DMS53 treated with DMSO at 0.1 percent for 48 hours (cell line): Measurements from ENCODE around the gene TTC38.

ENCODE experiments used
- DNase-seq: peaks from one replicate; lab custom pipeline; 2025; ENCODE audit not compliant: unreplicated experiment; lab: John Stamatoyannopoulos, UW

Gene TTC38

GRCh38 chr22:46276563-46276962, 8.8 kb downstream of the TTC38 start:
- no peak for DNase-seq

- no peak for DNase-seq
Measured at GRCh38 chr22:46278656-46279645, 11.1 kb downstream of the TTC38 start.

GRCh38 chr22:46280063-46280817, 12.4 kb downstream of the TTC38 start:
- no peak for DNase-seq

- DNase-seq, result no peak
Measured at GRCh38 chr22:46280999-46281623, 13.3 kb downstream of the TTC38 start.

GRCh38 chr22:46281866-46282678, 14.3 kb downstream of the TTC38 start:
- DNase-seq, result no peak

GRCh38 chr22:46286006-46286405, 18.2 kb downstream of the TTC38 start:
- no peak for DNase-seq

GRCh38 chr22:46286941-46287872, 19.4 kb downstream of the TTC38 start:
- DNase-seq, result no peak

- DNase-seq, result no peak
Measured at GRCh38 chr22:46287873-46288751, 20.3 kb downstream of the TTC38 start.

- no peak for DNase-seq
Measured at GRCh38 chr22:46288846-46289243, 21.0 kb downstream of the TTC38 start.

GRCh38 chr22:46289244-46289891, 21.6 kb downstream of the TTC38 start:
- DNase-seq, result no peak

- DNase-seq, result no peak
Measured at GRCh38 chr22:46290121-46290842, 22.5 kb downstream of the TTC38 start.

- no peak for DNase-seq
Measured at GRCh38 chr22:46290843-46291785, 23.3 kb downstream of the TTC38 start.

GRCh38 chr22:46292173-46292572, 24.4 kb downstream of the TTC38 start:
- no peak for DNase-seq

GRCh38 chr22:46292732-46293131, 24.9 kb downstream of the TTC38 start:
- no peak for DNase-seq

- no peak for DNase-seq
Measured at GRCh38 chr22:46293577-46294260, 25.9 kb downstream of the TTC38 start.

GRCh38 chr22:46294784-46295183, 27.0 kb downstream of the TTC38 start:
- DNase-seq, result no peak
